Measurements from ENCODE around the gene FOXQ1.

- no peak for TF ChIP-seq POLR2A (IDR thresholded peaks at IDR 0.05; ENCODE audit: low read depth, low read length)
- no peak for TF ChIP-seq POLR2AphosphoS5 (IDR thresholded peaks at IDR 0.05; ENCODE audit: low read depth, low read length)
These were observed at the start of gene FOXQ1 for GRCh38 chr6:1311400-1312202.
